ENCODE results near the gene SEMA3E.

Gene SEMA3E

DNA sequence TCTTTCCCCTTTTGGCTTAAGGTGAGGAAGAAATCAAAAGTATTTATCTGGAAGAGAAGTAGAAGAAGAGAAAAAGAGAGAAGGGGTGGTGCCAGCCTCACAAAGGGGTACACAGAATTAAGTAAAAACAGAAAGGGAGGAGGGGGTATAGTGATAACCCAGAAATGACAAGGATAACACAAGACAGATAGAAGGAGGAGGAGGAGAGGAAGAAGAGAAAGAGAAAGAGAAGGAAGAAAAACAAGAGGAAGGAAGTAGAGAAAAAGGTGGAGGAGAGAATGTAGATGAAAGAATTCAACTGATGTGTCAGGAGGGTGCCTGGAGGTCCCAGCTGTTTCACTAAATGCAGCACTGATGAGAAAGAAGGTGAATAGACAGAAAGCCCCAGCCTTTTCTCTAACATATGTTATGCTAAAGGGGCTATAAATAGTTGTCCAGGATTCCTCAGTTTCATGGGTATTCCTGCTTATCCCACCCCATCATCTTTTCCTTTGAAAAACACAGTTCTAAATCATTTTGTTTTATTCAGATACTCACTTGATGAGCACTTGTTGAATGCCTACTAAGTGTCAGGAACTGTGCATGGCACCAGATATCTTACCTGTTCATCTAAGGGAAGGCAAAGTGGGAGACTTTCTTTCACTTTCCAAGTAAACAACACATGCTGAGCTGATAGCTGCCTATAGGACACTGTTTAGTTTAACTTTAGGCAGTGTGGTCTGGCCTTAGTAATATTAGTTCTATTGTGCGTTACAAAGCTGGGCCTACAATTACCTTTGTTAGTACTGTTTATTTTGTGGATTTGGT lies 8.0 kb downstream of the SEMA3E start:
- no peak for DNase-seq

DNA sequence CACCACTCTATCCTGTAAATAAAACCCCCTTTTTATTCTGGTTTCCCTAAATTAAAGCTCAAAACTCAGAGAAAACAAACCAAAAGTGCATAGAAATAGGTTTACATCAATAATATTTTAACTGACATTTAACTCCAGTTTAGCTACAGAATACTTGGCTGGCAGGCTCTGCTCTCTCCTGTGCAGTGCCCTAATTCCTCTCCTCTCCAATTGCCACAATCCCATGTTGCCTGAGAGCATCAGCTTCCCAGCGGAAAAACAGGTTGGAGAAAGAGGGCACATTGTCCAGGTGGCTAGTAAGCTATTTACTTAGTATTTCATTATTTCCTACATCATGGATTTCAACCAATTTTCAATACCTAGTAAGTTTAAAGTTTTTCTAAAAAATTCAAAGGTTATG lies 8.7 kb downstream of the SEMA3E start:
- DNase-seq, result no peak

- DNase-seq, result no peak
Measured at GRCh38 chr7:83633516-83633915, 15.4 kb downstream of the SEMA3E start.

DNA sequence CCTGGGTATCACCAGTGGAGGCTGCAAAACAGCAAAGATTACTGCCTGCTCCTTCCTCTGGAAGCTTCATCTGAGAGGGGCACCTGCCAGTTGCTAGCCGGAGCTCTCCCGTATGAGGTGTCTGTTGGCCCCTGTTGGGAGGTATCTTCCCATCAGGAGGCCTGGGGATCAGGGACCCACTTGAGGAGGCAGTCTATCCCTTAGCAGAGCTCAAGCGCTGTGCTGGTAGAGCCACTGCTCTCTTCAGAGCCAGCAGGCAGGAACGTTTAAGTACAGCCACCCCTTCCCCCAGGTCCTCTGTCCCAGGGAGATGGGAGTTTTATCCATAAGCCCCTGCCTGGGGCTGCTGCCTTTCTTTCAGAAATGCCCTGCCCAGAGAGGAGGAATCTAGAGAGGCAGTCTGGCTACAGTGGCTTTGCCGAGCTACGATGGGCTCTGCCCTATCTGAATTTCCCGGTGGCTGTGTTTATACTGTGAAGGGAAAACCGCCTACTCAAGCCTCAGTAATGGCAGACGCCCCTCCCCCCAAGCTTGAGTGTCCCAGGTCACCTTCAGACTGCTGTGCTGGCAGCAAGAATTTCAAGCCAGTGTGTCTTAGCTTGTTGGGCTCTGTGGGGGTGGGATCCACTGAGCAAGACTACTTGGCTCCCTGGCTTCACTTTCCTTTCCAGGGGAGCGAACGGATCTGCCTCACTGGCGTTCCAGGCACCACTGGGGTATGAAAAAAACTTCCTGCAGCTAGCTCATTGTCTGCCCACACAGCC lies 19.6 kb downstream of the SEMA3E start:
- DNase-seq, result no peak

- DNase-seq, result no peak
Measured at GRCh38 chr7:83617858-83618257, 31.1 kb downstream of the SEMA3E start.

DNA sequence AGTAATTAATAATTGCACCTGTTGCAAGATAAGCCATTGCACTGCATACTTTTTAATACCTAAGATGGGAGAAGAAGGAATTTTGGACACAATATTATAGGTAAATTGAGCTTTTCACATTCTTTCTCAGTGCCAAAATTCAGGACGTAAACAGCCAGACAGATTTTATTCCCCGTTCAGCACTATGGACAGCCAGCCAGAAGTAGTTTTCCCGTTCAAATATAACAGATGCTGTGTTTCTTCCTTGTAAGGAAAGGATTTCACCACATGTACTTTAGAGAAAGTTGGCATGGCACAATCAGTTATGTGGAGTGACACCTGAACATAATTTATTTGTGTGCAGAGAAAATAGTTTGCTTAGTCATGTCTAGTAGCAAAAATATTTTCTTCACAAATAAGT lies 34.8 kb downstream of the SEMA3E start:
- DNase-seq, result peak; percentile 2

DNA sequence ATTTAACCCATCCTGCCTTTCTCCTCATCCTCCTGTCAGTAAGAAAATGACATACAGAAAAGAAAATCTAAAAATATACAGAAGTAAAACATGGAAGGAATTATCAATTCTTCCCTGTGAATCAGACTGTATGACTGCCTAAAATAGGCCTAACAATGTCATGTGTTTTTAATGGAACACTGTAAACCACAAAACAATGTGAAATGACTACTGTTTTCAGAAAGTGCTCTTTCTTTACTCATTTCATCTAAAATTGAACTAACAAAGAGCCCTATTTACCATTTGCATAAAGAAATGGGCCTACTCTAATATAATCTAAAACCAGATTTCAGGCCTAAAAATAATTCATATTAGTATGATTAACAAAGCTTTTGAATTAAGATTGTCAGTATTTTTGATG lies 35.7 kb downstream of the SEMA3E start:
- DNase-seq, result peak; percentile 42

- DNase-seq, result no peak
Measured at GRCh38 chr7:83611776-83612175, 37.2 kb downstream of the SEMA3E start.

GRCh38 chr7:83610649-83611304 lies 38.2 kb downstream of the SEMA3E start:
- DNase-seq, result no peak

GRCh38 chr7:83608716-83609115 lies 40.2 kb downstream of the SEMA3E start:
- DNase-seq, result peak; percentile 64

DNA sequence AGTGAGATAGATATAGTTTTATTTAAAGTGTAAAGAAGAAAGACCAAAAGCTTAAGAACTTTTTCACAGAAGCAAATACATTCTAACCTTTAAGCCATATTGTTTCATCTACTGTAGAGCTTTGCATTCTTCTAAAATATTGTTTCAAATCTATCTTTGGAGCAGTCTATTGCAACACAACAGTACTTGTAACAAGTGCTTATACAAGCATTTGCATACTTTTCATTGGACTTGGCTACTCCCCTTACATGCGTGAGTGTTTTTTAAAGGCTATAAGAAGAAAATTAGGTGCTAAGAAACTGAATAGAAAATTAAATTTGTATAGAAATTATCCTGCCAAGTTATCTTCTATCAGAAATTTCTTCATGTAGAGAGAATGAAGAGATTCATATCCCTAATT lies 45.3 kb downstream of the SEMA3E start:
- no peak for DNase-seq

DNA sequence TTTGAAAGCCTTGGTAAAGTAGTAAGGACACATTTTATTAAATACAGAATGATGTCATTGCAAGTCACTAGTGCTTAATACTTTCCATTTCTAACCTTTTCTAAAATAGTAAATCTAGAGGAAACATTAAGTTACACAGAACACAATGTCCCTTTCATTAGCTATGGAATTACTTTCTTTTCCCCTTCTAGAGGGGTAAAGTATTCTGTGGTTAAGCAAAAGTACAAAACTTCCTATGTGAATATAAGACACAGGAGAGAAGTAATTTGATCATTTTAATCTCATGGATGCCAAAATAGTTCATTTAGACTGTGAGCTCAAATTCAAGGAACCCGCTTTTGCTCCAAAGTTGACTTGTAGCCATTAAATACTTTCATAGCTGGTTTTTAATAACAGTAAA lies 49.8 kb downstream of the SEMA3E start:
- no peak for DNase-seq

GRCh38 chr7:83593921-83594475 lies 54.9 kb downstream of the SEMA3E start:
- no peak for DNase-seq

- DNase-seq, result no peak
Measured at GRCh38 chr7:83588602-83589240, 60.2 kb downstream of the SEMA3E start.

DNA sequence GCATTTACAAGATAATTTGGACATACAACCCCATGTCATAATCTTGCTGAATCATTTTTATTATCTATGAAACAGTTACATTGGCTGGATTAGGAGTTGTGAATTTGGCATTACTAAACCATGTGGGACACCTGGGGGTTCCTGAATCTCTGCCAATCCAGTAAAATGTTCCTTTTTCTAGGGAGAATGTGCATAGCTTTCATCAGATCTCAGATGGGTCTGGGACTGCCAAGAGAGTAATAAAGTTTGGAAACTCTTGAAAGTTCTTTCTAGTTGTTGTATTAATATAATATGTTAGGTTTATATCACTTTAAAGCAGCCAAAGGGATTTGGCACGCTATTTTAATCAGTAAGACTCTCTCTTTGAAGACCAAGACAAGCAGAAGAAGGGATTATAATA lies 62.7 kb downstream of the SEMA3E start:
- no peak for DNase-seq

DNA sequence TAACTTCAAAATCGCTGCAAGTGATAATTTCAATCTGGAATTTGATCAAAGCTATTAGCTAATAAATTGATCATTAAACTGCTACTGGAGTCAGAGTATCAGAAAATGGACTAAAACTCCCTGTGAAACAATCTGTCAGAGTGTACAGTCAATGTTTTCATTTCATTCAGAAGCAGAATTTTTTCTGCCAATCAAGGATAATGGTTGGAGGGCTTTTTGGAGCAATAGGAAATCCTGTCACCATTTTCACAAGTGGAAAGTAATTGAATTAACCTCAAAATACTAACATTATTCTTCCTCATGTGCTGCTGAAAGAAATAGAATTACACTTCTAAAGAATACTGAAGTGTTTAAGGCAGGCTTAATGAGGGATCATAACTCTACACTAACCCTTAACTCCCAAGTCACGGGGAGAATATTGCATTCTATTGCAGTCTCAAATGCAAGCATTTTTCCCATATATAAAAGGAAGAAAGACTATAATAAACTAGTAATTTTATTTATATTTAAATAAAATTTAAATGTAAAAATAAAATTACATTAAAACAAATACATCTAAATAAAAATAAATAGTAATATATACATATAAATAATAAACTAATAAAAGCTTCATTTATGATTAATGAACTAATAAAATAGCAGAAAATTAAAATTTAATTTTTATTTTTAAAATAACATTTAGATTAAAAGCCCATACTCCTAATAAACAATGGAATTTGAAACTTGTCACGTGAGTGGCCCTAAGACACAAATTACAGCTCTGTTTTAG lies 67.1 kb downstream of the SEMA3E start:
- no peak for DNase-seq

- peak; percentile 6 for DNase-seq
Measured at GRCh38 chr7:83579740-83580139, 69.2 kb downstream of the SEMA3E start.

GRCh38 chr7:83575436-83575835 lies 73.5 kb downstream of the SEMA3E start:
- no peak for DNase-seq

GRCh38 chr7:83574616-83575015 lies 74.3 kb downstream of the SEMA3E start:
- DNase-seq, result no peak

DNA sequence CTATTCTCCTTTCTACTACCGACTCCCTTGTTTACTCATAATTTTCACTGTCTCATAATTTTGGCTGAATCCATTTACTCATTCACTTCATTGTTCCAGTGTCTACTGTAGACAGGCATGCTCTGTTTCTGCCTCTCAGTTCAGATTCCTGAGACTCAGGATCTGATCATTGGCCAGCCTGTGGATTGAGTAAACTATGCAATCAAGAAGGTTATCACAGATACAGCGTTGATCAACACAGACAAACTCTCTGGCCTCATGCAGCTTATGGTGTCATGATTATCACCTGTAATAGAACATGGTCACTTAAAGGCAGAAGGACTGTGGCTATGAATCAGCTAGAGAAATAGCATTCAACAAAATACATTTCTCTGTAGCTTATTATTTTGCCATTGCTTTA lies 86.0 kb downstream of the SEMA3E start:
- DNase-seq, result no peak

- no peak for DNase-seq
Measured at GRCh38 chr7:83562289-83562688, 86.7 kb downstream of the SEMA3E start.

- no peak for DNase-seq
Measured at GRCh38 chr7:83559887-83560286, 89.1 kb downstream of the SEMA3E start.
